Stimulated activated CD4-positive, alpha-beta T cell treated with anti-CD3 and anti-CD28 coated beads, Interleukin-2, amount 100 ng/mL, for 4 hours (primary cell): Measurements from ENCODE around the gene PHC2.

Experiments used
- DNase-seq: peaks from one replicate; pipeline ENCODE4 v3.0.0-alpha.2; 2020; ENCODE audit warnings: low read depth

Gene PHC2

GRCh38 chr1:33350611-33351280 is 80.1 kb downstream of the PHC2 start:
- DNase-seq = no peak

- DNase-seq = peak; percentile 72
These were observed 80.9 kb downstream of the PHC2 start for GRCh38 chr1:33349778-33350610.

- DNase-seq = peak; percentile 10
These were observed 81.7 kb downstream of the PHC2 start for GRCh38 chr1:33349081-33349759.

GRCh38 chr1:33348676-33349080 is 82.2 kb downstream of the PHC2 start:
- peak; percentile 32 for DNase-seq

- no peak for DNase-seq
These were observed 82.7 kb downstream of the PHC2 start for GRCh38 chr1:33348194-33348593.

GRCh38 chr1:33347650-33347992 is 83.3 kb downstream of the PHC2 start:
- DNase-seq = no peak

GRCh38 chr1:33346927-33347649 is 83.8 kb downstream of the PHC2 start:
- no peak for DNase-seq

- no peak for DNase-seq
These were observed 84.4 kb downstream of the PHC2 start for GRCh38 chr1:33346533-33346926.

- no peak for DNase-seq
These were observed 85.9 kb downstream of the PHC2 start for GRCh38 chr1:33344896-33345560.

GRCh38 chr1:33343539-33343938 is 87.4 kb downstream of the PHC2 start:
- DNase-seq = no peak

GRCh38 chr1:33342041-33342723 is 88.7 kb downstream of the PHC2 start:
- DNase-seq = no peak

- DNase-seq = no peak
These were observed 89.7 kb downstream of the PHC2 start for GRCh38 chr1:33341190-33341589.

GRCh38 chr1:33339413-33339812 is 91.5 kb downstream of the PHC2 start:
- no peak for DNase-seq

- DNase-seq = no peak
These were observed 92.3 kb downstream of the PHC2 start for GRCh38 chr1:33338440-33339211.

GRCh38 chr1:33338048-33338439 is 92.9 kb downstream of the PHC2 start:
- no peak for DNase-seq

- DNase-seq = no peak
These were observed 93.5 kb downstream of the PHC2 start for GRCh38 chr1:33337441-33337840.

GRCh38 chr1:33336580-33336979 is 94.3 kb downstream of the PHC2 start:
- DNase-seq = no peak

GRCh38 chr1:33335020-33335419 is 95.9 kb downstream of the PHC2 start:
- DNase-seq = no peak

GRCh38 chr1:33334081-33334552 is 96.8 kb downstream of the PHC2 start:
- no peak for DNase-seq

- DNase-seq = no peak
These were observed 98.0 kb downstream of the PHC2 start for GRCh38 chr1:33332881-33333280.
